Panc1 (cell line): ENCODE data around the gene SPINK4. TPM values are rescaled to one million over a fixed set of nuclear protein-coding genes. Genes with fewer than 3 reads are reported as not detected.
A peak's percentile ranks its signal among the peaks of the same experiment; 100 is the strongest.

Experiments used
- ATAC-seq: fragments of 200-7000 bp; cut with Tn5 transposase; 2 replicates; pipeline ENCODE4 v1.9.1; 2020; ENCODE audit warnings: mild to moderate bottlenecking, moderate library complexity
- BruUV-seq: library from RNA; stranded (reverse); fragments of 400-500 nt; replicated peaks from 2 replicates; lab custom pipeline; 2021; lab: Mats Ljungman, UMichigan
- CTCF ChIA-PET: fragments of 300-600 bp; sonication (Branson Sonifier 250); formaldehyde crosslinking; loops from one replicate; lab custom pipeline; 2022; ENCODE audit warnings: antibody characterized with exemption; lab: Charles Lee
- POLR2A ChIA-PET: fragments of 300-600 bp; sonication (Branson Sonifier 250); formaldehyde crosslinking; loops from one replicate; lab custom pipeline; 2022; ENCODE audit warnings: antibody characterized with exemption; lab: Charles Lee
- DNase-seq: peaks from one replicate; pipeline ENCODE4 v3.0.0-alpha.2; 2010; ENCODE audit warnings: low read depth, low spot score
- H3K27ac ChIP-seq: 2 replicates; pipeline ENCODE4 v1.5.1; 2011; ENCODE audit warnings: mild to moderate bottlenecking, low read length, inconsistent platforms
- H3K27me3 ChIP-seq: fragments of 200-500 bp; sonication (Bioruptor generic); 2 replicates; pipeline ENCODE4 v1.6.0; 2014; ENCODE audit warnings: low read length, inconsistent platforms; ENCODE audit not compliant: control insufficient read depth, insufficient read depth
- H3K36me3 ChIP-seq: fragments of 200-500 bp; sonication (Bioruptor generic); 2 replicates; pipeline ENCODE4 v1.5.1; 2014; ENCODE audit warnings: inconsistent platforms, mild to moderate bottlenecking, low read length, moderate library complexity; ENCODE audit not compliant: control insufficient read depth, insufficient read depth
- H3K4me1 ChIP-seq: 2 replicates; pipeline ENCODE4 v1.5.1; 2011; ENCODE audit warnings: inconsistent platforms, mild to moderate bottlenecking, low read length, moderate library complexity; ENCODE audit not compliant: control insufficient read depth, insufficient read depth
- H3K4me3 ChIP-seq, 2 experiments: 2 replicates each; pipeline ENCODE4 v1.5.1; 2011 to 2012; ENCODE audit warnings: low read depth in 2 of 2, low read length in 2 of 2, mild to moderate bottlenecking in 2 of 2, inconsistent platforms in 1 of 2, moderate library complexity in 1 of 2
- H3K9me3 ChIP-seq: fragments of 200-500 bp; sonication (Bioruptor generic); 2 replicates; pipeline ENCODE4 v1.5.1; 2014; ENCODE audit warnings: low read depth, mild to moderate bottlenecking, inconsistent platforms, low read length, moderate library complexity; ENCODE audit not compliant: control insufficient read depth, insufficient read depth
- POLR2AphosphoS5 ChIP-seq: IDR thresholded peaks from 2 replicates; pipeline ENCODE4 v1.6.1; 2012; ENCODE audit warnings: mild to moderate bottlenecking, low read depth, low read length, moderate library complexity
- SIN3A ChIP-seq: IDR thresholded peaks from 2 replicates; pipeline ENCODE4 v1.6.1; 2012; ENCODE audit warnings: low read depth, mild to moderate bottlenecking, low read length, moderate library complexity, borderline replicate concordance; ENCODE audit not compliant: insufficient read depth
- TCF7L2 ChIP-seq: IDR thresholded peaks from 2 replicates; pipeline ENCODE4 v1.6.1; 2011; ENCODE audit warnings: mild to moderate bottlenecking, low read depth, low read length, inconsistent platforms
- in situ Hi-C: cut with HindIII; loops from 2 replicates; pipeline ENCODE4 v1.10.0; 2016; ENCODE audit warnings: low sequenced_read_pairs, low pct_unique_long_range_greater_than_20kb
- intact Hi-C: fragments of 100-400 bp; cut with micrococcal nuclease; formaldehyde crosslinking; loops from one replicate; pipeline ENCODE4 v1.10.0; 2022; ENCODE audit not compliant: unreplicated experiment
- total RNA-seq: library from RNA; stranded (reverse); gene quantifications from one replicate; pipeline ENCODE4 v1.2.1, GENCODE V29; 2021; ENCODE audit not compliant: unreplicated experiment
- TF ChIP-seq, protein P1 (sequence below), 2 experiments: IDR thresholded peaks; 2 replicates each; pipeline ENCODE4 v1.6.1; 2011 to 2012; ENCODE audit warnings: low read depth in 2 of 2, control low read depth in 1 of 2, low read length in 1 of 2, mild to moderate bottlenecking in 1 of 2, moderate library complexity in 1 of 2; ENCODE audit not compliant: insufficient read depth in 1 of 2
- TF ChIP-seq, protein P2 (sequence below): fragments of 450-650 bp; IDR thresholded peaks from 2 replicates; pipeline ENCODE4 v1.5.1; 2017; ENCODE audit warnings: mild to moderate bottlenecking

The SPINK4 gene
- total RNA-seq, 1 experiment from 2014 or later: not detected

DNA sequence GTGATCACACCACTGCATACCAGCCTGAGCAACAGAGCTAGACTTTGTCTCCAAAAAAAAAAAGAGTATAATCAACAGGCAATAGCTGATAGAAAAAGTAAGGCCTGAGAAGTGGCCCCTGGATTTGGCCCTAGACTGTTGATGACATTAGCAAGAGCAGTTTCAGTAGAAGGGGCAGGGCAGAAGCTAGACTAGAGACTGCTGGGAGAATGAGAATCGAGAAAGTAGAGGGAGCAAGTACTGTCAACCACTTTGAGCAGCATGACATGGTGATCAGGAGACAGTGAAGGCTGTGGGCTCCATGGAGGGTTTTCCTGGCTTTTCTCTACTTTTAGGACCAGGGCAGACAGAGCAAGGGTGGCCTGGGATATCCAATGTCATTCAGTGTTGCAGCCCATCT lies 37.9 kb upstream of the SPINK4 start:
- Histone ChIP-seq H3K36me3 (no peaks in the 10 kb centered on the region), H3K9me3 (no peaks in the 10 kb centered on the region), H3K27ac (no peak overlapping the region), H3K27me3 (0 out of 2 replicates have a peak, but pooled peaks cover 6% of the 10 kb centered on the region), H3K4me1 (no peaks in the 10 kb centered on the region), H3K4me3 (no peak overlapping the region)
- no TSS peak for BruUV-seq
- POLR2A ChIA-PET: interaction anchor here (0.6 kb wide), 1 partner anchor 8 kb away, joined by 3 read pairs; no protein-coding TSS in a partner anchor
- in situ Hi-C loops (no loop called here), intact Hi-C loops (no loop called here)
- DNase-seq (no peak), ATAC-seq (0 out of 2 replicates have a peak, but pooled peaks have one; percentile 31)
- TF ChIP-seq, protein P1, sequence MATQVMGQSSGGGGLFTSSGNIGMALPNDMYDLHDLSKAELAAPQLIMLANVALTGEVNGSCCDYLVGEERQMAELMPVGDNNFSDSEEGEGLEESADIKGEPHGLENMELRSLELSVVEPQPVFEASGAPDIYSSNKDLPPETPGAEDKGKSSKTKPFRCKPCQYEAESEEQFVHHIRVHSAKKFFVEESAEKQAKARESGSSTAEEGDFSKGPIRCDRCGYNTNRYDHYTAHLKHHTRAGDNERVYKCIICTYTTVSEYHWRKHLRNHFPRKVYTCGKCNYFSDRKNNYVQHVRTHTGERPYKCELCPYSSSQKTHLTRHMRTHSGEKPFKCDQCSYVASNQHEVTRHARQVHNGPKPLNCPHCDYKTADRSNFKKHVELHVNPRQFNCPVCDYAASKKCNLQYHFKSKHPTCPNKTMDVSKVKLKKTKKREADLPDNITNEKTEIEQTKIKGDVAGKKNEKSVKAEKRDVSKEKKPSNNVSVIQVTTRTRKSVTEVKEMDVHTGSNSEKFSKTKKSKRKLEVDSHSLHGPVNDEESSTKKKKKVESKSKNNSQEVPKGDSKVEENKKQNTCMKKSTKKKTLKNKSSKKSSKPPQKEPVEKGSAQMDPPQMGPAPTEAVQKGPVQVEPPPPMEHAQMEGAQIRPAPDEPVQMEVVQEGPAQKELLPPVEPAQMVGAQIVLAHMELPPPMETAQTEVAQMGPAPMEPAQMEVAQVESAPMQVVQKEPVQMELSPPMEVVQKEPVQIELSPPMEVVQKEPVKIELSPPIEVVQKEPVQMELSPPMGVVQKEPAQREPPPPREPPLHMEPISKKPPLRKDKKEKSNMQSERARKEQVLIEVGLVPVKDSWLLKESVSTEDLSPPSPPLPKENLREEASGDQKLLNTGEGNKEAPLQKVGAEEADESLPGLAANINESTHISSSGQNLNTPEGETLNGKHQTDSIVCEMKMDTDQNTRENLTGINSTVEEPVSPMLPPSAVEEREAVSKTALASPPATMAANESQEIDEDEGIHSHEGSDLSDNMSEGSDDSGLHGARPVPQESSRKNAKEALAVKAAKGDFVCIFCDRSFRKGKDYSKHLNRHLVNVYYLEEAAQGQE (IDR thresholded peaks at IDR 0.05; ENCODE audit: insufficient read depth in 1 of 2, low read depth in 2 of 2, low read length in 1 of 2): no peak
- TF ChIP-seq POLR2AphosphoS5 (no peak), TCF7L2 (no peak), SIN3A (no peak)
- TF ChIP-seq, protein P2, sequence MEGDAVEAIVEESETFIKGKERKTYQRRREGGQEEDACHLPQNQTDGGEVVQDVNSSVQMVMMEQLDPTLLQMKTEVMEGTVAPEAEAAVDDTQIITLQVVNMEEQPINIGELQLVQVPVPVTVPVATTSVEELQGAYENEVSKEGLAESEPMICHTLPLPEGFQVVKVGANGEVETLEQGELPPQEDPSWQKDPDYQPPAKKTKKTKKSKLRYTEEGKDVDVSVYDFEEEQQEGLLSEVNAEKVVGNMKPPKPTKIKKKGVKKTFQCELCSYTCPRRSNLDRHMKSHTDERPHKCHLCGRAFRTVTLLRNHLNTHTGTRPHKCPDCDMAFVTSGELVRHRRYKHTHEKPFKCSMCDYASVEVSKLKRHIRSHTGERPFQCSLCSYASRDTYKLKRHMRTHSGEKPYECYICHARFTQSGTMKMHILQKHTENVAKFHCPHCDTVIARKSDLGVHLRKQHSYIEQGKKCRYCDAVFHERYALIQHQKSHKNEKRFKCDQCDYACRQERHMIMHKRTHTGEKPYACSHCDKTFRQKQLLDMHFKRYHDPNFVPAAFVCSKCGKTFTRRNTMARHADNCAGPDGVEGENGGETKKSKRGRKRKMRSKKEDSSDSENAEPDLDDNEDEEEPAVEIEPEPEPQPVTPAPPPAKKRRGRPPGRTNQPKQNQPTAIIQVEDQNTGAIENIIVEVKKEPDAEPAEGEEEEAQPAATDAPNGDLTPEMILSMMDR: no peak
- CTCF ChIA-PET: no interaction called here

DNA sequence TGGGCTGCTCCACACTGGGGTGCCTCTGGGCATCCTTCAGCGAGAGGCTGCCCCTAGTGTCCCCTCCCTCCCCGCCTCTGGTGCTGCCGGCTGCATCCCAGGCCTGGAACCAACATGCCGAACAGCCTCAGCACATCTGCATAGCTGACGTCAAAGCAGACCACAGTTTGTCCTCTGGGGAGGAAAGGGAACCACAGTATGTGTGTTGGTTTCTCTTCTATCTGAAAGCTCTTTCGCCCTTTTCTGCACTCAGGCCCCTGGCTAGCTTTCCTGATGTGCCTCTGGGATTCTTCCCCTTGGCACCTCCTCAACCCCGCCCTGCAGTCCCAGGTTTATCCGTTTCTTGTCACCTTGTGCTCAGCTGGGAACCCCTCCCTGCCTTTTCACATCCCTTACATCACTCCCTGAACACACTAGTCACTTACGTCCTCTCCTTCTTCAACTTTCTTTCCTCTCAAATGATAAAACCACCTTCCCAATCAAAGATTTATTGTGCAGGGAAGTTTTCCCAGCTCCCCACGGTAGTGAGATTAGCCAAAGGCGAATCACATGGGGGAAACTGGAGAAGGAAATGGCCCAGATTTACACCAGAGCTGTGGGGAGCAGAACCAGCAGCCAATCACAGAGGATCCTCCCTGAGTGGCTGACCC lies 37.3 kb upstream of the SPINK4 start:
- DNase-seq: no peak
- Histone ChIP-seq H3K27ac (no peak overlapping the region), H3K4me1 (no peaks in the 10 kb centered on the region), H3K36me3 (no peaks in the 10 kb centered on the region), H3K4me3 (no peak overlapping the region), H3K27me3 (0 out of 2 replicates have a peak, but pooled peaks cover 6% of the 10 kb centered on the region), H3K9me3 (no peaks in the 10 kb centered on the region)
- intact Hi-C loops (no loop called here), in situ Hi-C loops (no loop called here)
- ChIA-PET CTCF (no interaction called here), POLR2A (interaction anchor here (0.6 kb wide), 1 partner anchor 9 kb away, joined by 3 read pairs; no protein-coding TSS in a partner anchor)
- BruUV-seq: no TSS peak
- TF ChIP-seq, protein P1 (IDR thresholded peaks at IDR 0.05; ENCODE audit: insufficient read depth in 1 of 2, low read depth in 2 of 2, low read length in 1 of 2): no peak
- TF ChIP-seq SIN3A: no peak
- TF ChIP-seq POLR2AphosphoS5: no peak
- TF ChIP-seq, protein P2: no peak
- no peak for TF ChIP-seq TCF7L2
- ATAC-seq: peak; percentile 54; the same call in 1 of the 2 replicates
